Measurements from ENCODE around the gene PDZD7.

Gene PDZD7

DNA sequence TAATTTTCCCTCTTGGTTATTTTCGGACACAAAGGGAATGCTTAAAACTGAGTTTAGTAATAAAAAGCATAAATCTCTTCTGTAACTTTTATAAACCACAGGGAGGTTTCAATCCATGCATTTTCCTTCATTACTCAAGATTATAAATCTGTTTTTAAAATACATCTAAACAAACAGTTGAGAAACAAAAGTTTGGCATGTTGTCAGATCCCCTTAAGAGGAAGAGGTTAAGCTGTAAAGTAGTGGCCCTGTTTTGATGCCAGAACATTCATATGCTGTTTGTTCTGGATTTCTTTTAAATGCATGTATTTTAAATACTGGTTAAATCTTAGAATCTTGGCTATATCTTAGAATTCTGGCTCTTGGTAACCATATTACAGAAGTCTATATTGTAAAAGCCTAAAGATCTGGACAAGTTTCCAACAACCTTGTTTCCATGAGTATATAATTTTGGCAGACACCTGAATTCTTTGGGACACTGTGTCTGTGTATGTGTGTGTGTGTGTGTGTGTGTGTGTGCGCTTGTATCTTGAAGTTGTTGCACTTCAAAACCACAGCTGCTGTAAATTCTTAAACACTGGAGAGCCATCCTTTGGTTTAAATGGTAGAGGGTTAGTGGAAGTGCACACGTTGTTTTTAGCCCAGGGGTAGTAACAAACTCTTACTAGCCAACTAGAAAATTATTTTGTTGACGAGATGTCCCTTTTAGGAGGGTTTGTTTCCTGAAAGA is 68.4 kb downstream of the PDZD7 start:
- ChIA-PET POLR2A (ENCODE audit: low non-redundant PET) (no interaction called here), CTCF (interaction anchor here (1.6 kb wide), 1 partner anchor 52 kb away, joined by 6 read pairs; no protein-coding TSS in a partner anchor)
- no peak for TF ChIP-seq CTCF (conservative IDR thresholded peaks at IDR 0.05; ENCODE audit: low read depth)
- no peak for DNase-seq (ENCODE audit: low spot score)
- no peak overlapping the region for H3K27ac ChIP-seq

GRCh38 chr10:100960251-100960650 is 70.7 kb downstream of the PDZD7 start:
- no peak overlapping the region for H3K27ac ChIP-seq
- CTCF ChIA-PET, result no interaction called here
- TF ChIP-seq CTCF (conservative IDR thresholded peaks at IDR 0.05; ENCODE audit: low read depth), result no peak
- DNase-seq (ENCODE audit: low spot score), result no peak
- POLR2A ChIA-PET (ENCODE audit: low non-redundant PET), result no interaction called here

Measured in RWPE1 (cell line).